GM13976 (cell line): Measurements from ENCODE around the gene SLC9A1.
A peak's percentile ranks its signal among the peaks of the same experiment; 100 is the strongest.
"Not testable (repeated sequence)": the region's sequence is repeated elsewhere in the genome, so short reads cannot be mapped to it uniquely, and the experiment has no call there.

ENCODE experiments used
- DNase-seq: peaks from one replicate; pipeline ENCODE4 v3.0.0; 2012; ENCODE audit warnings: low spot score
- in situ Hi-C: fragments of 300-500 bp; cut with MboI; formaldehyde crosslinking; loops from one replicate; pipeline ENCODE4 v1.12.0; 2022; ENCODE audit warnings: low sequenced_read_pairs, mixed read lengths, inconsistent platforms; ENCODE audit not compliant: unreplicated experiment
- TF ChIP-seq, protein P1 (sequence below): IDR thresholded peaks from 2 replicates; pipeline ENCODE4 v1.5.1; 2012; ENCODE audit warnings: borderline replicate concordance, mild to moderate bottlenecking; ENCODE audit not compliant: insufficient read depth; ENCODE audit errors: extremely low read depth, missing control alignments, control extremely low read depth

Gene SLC9A1

DNA sequence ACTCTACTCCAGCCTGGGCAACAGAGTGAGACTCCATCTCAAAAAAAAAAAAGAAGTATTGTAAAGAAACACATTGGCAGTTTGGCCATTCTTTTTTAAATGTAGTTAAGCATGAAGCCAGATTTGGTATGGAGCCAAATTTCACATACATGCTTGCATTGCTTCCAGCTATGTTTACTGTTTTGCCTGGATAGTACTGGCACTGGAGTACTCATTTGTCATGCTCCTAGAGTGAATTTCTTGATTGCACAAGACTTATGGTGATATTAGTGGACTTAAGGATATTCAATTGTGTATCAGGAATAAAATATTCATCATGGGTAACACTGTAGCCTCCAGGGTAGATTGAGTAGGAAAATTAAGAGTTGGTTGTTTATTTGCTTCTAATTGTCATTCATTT lies 24.5 kb upstream of the SLC9A1 start:
- TF ChIP-seq, protein P1, sequence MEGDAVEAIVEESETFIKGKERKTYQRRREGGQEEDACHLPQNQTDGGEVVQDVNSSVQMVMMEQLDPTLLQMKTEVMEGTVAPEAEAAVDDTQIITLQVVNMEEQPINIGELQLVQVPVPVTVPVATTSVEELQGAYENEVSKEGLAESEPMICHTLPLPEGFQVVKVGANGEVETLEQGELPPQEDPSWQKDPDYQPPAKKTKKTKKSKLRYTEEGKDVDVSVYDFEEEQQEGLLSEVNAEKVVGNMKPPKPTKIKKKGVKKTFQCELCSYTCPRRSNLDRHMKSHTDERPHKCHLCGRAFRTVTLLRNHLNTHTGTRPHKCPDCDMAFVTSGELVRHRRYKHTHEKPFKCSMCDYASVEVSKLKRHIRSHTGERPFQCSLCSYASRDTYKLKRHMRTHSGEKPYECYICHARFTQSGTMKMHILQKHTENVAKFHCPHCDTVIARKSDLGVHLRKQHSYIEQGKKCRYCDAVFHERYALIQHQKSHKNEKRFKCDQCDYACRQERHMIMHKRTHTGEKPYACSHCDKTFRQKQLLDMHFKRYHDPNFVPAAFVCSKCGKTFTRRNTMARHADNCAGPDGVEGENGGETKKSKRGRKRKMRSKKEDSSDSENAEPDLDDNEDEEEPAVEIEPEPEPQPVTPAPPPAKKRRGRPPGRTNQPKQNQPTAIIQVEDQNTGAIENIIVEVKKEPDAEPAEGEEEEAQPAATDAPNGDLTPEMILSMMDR = no peak
- DNase-seq = no peak
- in situ Hi-C loops = loop anchor here (25.0 kb wide), 1 partner anchor 108 kb away; no protein-coding TSS in a partner anchor

DNA sequence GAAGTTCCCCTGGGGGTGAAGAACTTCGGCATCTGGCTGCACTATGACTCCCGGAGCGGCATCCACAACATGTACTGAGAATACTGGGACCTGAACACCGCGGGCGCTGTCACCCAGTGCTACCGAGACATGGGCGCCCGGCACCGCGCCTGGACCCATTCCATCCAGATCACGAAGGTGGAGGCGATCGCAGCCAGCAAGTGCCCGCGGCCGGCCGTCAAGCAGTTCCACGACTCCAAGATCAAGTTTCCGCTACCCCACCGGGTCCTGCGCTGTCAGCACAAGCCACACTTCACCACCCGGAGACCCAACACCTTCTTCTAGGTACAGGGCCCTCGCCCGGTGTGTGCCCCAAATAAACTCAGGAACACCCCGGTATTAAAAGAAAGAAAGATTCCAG lies 22.0 kb upstream of the SLC9A1 start:
- in situ Hi-C loops = loop anchor here (25.0 kb wide), 1 partner anchor 110 kb away; no protein-coding TSS in a partner anchor
- TF ChIP-seq, protein P1 = no peak
- no peak for DNase-seq

DNA sequence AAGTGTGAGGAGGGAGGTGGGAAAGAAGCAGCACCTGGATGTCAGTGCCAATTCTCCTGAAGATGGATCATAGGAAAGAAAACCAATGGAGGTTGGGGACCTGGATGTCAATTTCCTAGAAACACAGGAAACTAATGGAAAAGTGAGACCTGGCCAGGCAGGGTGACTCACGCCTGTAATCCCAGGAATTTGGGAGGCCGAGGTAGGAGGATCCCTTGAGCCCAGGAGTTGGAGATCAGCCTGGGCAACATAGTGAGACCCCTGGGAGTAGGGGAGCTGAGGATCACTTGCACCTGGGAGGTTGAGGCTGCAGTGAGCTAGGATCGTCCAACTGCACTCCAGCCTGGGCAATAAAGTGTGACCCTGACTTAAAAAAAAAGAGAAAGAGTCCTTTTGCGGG lies 21.4 kb upstream of the SLC9A1 start:
- in situ Hi-C loops = loop anchor here (25.0 kb wide), 1 partner anchor 111 kb away; no protein-coding TSS in a partner anchor
- no peak for DNase-seq
- TF ChIP-seq, protein P1 = no peak

DNA sequence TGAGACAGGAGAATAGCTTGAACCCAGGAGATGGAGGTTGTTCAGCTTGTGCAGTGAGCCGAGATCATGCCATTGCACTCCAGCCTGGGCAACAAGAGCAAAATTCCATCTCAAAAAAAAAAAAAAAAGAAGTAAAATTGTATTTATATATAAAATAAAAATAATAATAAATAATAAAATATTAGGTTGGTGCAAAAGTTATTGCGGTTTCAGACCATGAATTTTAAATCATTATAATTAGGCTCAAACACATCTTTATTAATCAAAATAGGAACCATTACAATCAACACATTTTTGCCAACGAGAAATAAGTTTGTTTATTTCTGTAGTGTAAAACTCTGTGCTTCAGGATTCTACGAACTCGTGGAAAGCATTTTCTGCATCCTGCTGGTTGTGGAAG lies 18.1 kb upstream of the SLC9A1 start:
- in situ Hi-C loops, DNase-seq: not testable (repeated sequence)

DNA sequence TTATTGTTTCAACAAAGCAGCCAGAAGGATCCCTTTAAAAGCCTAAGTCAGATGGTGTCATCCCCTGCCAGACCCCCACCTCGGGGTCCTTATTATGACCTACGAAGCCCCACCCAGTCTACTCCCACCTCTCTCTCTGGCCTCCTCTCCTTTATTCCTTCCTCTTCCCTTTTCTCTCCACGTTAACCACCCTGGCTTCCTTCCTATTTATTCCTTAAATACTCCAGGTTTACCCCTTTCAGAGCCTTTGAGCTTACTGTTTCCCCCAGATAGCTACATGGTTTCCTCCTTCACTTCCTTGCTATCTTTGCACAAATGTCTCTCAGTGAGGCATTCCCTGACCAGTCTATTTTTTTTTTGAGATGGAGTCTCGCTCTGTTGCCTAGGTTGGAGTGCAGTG lies 12.0 kb upstream of the SLC9A1 start:
- in situ Hi-C loops = no loop called here
- TF ChIP-seq, protein P1 = no peak
- DNase-seq = peak; percentile 2

DNA sequence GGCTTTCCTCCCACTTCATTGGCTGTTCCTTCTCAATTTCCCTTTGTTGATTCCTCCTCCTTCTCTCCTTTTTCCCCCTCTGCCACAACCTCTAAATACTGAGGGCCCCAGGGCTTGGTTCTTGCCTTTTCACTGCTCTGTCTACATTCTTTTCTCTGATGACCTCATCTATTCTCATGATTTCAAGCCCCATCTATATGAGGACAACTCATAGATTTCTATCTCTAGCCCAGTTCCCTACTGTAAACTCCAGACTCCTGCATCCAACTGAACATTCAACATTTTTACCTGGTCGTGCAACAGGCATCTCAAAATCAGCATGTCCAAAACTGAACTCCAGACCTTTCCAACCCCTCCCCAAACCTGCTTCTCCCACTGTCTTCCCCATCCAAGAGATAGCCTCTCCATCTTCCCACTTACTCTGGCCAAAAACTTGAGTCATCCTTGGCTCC lies 11.5 kb upstream of the SLC9A1 start:
- in situ Hi-C loops = no loop called here

DNA sequence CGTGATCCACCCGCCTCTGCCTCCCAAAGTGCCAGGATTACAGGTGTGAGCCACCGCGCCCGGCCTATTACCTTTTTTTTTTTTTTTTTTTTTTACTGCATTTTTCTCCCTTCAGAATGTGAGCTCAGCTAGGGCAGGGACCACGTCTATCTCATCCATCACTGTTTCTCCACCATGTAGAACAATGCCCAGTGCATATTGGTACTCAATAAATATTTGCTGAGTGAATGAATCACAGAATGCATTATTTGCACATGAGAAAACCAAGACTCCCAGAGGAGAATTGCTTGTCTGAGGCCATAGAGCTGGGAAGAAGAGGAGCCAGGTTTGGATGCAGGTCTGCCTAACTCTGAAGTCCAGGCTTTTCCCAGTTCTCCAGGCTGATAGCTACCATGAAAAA lies 8.2 kb upstream of the SLC9A1 start:
- TF ChIP-seq, protein P1 = no peak
- no peak for DNase-seq
- in situ Hi-C loops = no loop called here

More for the DNA sequence above, 11.5 kb upstream of the SLC9A1 start:
- peak; percentile 3 for DNase-seq
- TF ChIP-seq, protein P1 = no peak
